ENCODE measurements around the gene DNAH14. TPM values are rescaled to one million over a fixed set of nuclear protein-coding genes. Genes with fewer than 3 reads are reported as not detected.

The DNAH14 gene
- total and polyA plus RNA-seq, 2 of the 13 experiments (the other 11 are each of a cell fraction or from before 2014, with no cell fraction given) = 4.5 to 27.5 TPM

GRCh38 chr1:225209153-225209552 lies 279.7 kb downstream of the DNAH14 start (continued):
- no peak for TF ChIP-seq ZBTB40 (IDR thresholded peaks at IDR 0.05)
- no peak for TF ChIP-seq ZBTB40 (CRISPR knock-in tag; IDR thresholded peaks at IDR 0.05)
- TF ChIP-seq AKNA (CRISPR knock-in tag; IDR thresholded peaks at IDR 0.05; ENCODE audit: borderline replicate concordance) = no peak
- TF ChIP-seq, protein P1, sequence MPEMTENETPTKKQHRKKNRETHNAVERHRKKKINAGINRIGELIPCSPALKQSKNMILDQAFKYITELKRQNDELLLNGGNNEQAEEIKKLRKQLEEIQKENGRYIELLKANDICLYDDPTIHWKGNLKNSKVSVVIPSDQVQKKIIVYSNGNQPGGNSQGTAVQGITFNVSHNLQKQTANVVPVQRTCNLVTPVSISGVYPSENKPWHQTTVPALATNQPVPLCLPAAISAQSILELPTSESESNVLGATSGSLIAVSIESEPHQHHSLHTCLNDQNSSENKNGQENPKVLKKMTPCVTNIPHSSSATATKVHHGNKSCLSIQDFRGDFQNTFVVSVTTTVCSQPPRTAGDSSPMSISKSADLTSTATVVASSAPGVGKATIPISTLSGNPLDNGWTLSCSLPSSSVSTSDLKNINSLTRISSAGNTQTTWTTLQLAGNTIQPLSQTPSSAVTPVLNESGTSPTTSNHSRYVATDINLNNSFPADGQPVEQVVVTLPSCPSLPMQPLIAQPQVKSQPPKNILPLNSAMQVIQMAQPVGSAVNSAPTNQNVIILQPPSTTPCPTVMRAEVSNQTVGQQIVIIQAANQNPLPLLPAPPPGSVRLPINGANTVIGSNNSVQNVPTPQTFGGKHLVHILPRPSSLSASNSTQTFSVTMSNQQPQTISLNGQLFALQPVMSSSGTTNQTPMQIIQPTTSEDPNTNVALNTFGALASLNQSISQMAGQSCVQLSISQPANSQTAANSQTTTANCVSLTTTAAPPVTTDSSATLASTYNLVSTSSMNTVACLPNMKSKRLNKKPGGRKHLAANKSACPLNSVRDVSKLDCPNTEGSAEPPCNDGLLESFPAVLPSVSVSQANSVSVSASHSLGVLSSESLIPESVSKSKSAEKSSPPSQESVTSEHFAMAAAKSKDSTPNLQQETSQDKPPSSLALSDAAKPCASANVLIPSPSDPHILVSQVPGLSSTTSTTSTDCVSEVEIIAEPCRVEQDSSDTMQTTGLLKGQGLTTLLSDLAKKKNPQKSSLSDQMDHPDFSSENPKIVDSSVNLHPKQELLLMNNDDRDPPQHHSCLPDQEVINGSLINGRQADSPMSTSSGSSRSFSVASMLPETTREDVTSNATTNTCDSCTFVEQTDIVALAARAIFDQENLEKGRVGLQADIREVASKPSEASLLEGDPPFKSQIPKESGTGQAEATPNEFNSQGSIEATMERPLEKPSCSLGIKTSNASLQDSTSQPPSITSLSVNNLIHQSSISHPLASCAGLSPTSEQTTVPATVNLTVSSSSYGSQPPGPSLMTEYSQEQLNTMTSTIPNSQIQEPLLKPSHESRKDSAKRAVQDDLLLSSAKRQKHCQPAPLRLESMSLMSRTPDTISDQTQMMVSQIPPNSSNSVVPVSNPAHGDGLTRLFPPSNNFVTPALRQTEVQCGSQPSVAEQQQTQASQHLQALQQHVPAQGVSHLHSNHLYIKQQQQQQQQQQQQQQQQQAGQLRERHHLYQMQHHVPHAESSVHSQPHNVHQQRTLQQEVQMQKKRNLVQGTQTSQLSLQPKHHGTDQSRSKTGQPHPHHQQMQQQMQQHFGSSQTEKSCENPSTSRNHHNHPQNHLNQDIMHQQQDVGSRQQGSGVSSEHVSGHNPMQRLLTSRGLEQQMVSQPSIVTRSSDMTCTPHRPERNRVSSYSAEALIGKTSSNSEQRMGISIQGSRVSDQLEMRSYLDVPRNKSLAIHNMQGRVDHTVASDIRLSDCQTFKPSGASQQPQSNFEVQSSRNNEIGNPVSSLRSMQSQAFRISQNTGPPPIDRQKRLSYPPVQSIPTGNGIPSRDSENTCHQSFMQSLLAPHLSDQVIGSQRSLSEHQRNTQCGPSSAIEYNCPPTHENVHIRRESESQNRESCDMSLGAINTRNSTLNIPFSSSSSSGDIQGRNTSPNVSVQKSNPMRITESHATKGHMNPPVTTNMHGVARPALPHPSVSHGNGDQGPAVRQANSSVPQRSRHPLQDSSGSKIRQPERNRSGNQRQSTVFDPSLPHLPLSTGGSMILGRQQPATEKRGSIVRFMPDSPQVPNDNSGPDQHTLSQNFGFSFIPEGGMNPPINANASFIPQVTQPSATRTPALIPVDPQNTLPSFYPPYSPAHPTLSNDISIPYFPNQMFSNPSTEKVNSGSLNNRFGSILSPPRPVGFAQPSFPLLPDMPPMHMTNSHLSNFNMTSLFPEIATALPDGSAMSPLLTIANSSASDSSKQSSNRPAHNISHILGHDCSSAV (CRISPR knock-in tag; IDR thresholded peaks at IDR 0.05; ENCODE audit: borderline replicate concordance) = no peak
- TF ChIP-seq ISL2 (CRISPR knock-in tag; IDR thresholded peaks at IDR 0.05) = peak; percentile 61
- no peak for TF ChIP-seq MATR3 (CRISPR knock-in tag; IDR thresholded peaks at IDR 0.05)
- TF ChIP-seq MTA3 (CRISPR knock-in tag; IDR thresholded peaks at IDR 0.05) = no peak
- no peak for TF ChIP-seq ZSCAN12 (CRISPR knock-in tag; IDR thresholded peaks at IDR 0.05)
